LHCN-M2 (cell line): ENCODE results near the gene ARHGEF38. TPM values are rescaled to one million over a fixed set of nuclear protein-coding genes. Genes with fewer than 3 reads are reported as not detected.

Experiments
- DNase-seq: peaks from one replicate; pipeline ENCODE4 v3.0.0-alpha.2; 2012; ENCODE audit warnings: low read depth
- polyA plus RNA-seq: library from polyadenylated mRNA; unstranded; fragments of >200 nt; gene quantifications from one replicate; pipeline ENCODE4 v1.2.1, GENCODE V29; 2012; ENCODE audit warnings: missing spikeins
- total RNA-seq: library from RNA; depleted of rRNA; stranded (reverse); fragments of >200 nt; gene quantifications from 2 replicates; pipeline ENCODE4 v1.2.3, GENCODE V29; 2014; rRNA removed

ARHGEF38 gene
- not detected in 2 replicates for total RNA-seq
- not detected for polyA plus RNA-seq

- DNase-seq: peak; percentile 29
These were observed at the start of gene ARHGEF38 for GRCh38 chr4:105551965-105552746. Gene ARHGEF38 (plus strand): TSS chr4:105552620. CDS start chr4:105552766, 146 bp downstream.

- no peak for DNase-seq
These were observed 48.9 kb upstream of the ARHGEF38 start for GRCh38 chr4:105503484-105503883.

GRCh38 chr4:105504744-105505143 lies 47.7 kb upstream of the ARHGEF38 start:
- peak; percentile 13 for DNase-seq

- DNase-seq: no peak
These were observed 43.1 kb upstream of the ARHGEF38 start for GRCh38 chr4:105509291-105509690.

GRCh38 chr4:105509714-105510113 lies 42.7 kb upstream of the ARHGEF38 start:
- no peak for DNase-seq

- no peak for DNase-seq
These were observed 42.2 kb upstream of the ARHGEF38 start for GRCh38 chr4:105510245-105510644.

- DNase-seq: peak; percentile 65
These were observed 31.3 kb upstream of the ARHGEF38 start for GRCh38 chr4:105520819-105521790.

- DNase-seq: no peak
These were observed 25.8 kb upstream of the ARHGEF38 start for GRCh38 chr4:105526656-105527055.

GRCh38 chr4:105527081-105527480 lies 25.3 kb upstream of the ARHGEF38 start:
- DNase-seq: no peak

- DNase-seq: no peak
These were observed 15.8 kb upstream of the ARHGEF38 start for GRCh38 chr4:105536601-105537000.

- DNase-seq: no peak
These were observed 11.0 kb upstream of the ARHGEF38 start for GRCh38 chr4:105541420-105541819.

GRCh38 chr4:105542039-105542438 lies 10.4 kb upstream of the ARHGEF38 start:
- DNase-seq: no peak

GRCh38 chr4:105543346-105543745 lies 9.1 kb upstream of the ARHGEF38 start:
- no peak for DNase-seq

- DNase-seq: no peak
These were observed 8.5 kb upstream of the ARHGEF38 start for GRCh38 chr4:105543881-105544280.

- DNase-seq: no peak
These were observed 7.7 kb upstream of the ARHGEF38 start for GRCh38 chr4:105544520-105545286.

- DNase-seq: no peak
These were observed 6.3 kb upstream of the ARHGEF38 start for GRCh38 chr4:105546086-105546485.

GRCh38 chr4:105547769-105548168 lies 4.7 kb upstream of the ARHGEF38 start:
- no peak for DNase-seq

GRCh38 chr4:105548483-105548882 lies 3.9 kb upstream of the ARHGEF38 start:
- peak; percentile 80 for DNase-seq

GRCh38 chr4:105550641-105551040 lies 1.8 kb upstream of the ARHGEF38 start:
- no peak for DNase-seq

GRCh38 chr4:105555409-105555808 lies 3.0 kb downstream of the ARHGEF38 start:
- no peak for DNase-seq

- DNase-seq: no peak
These were observed 3.8 kb downstream of the ARHGEF38 start for GRCh38 chr4:105556206-105556605.

GRCh38 chr4:105558277-105558676 lies 5.9 kb downstream of the ARHGEF38 start:
- no peak for DNase-seq
